Ovary (tissue), 9 donors: ENCODE results near the gene ASL. TPM values are rescaled to one million over a fixed set of nuclear protein-coding genes. Genes with fewer than 3 reads are reported as not detected.
"Not testable (repeated sequence)": the region's sequence is repeated elsewhere in the genome, so short reads cannot be mapped to it uniquely, and the experiment has no call there.

Source experiments
- DNase-seq, 5 donors: peaks; one replicate each; pipeline ENCODE4 v3.0.0-alpha.2; 2019 to 2020
- H3K27ac ChIP-seq, 2 donors: fragments of 200-600 bp; one replicate each; pipeline versions ENCODE4 v1.5.1 to v1.8.0; 2019 to 2022
- H3K27me3 ChIP-seq: fragments of 200-600 bp; one replicate; pipeline ENCODE4 v1.8.0; 2022
- H3K36me3 ChIP-seq: fragments of 200-600 bp; sonication (generic); one replicate; pipeline ENCODE4 v1.5.1; 2019
- H3K4me1 ChIP-seq: one replicate; pipeline ENCODE4 v1.8.1; 2013; ENCODE audit warnings: mild to moderate bottlenecking, moderate library complexity; ENCODE audit not compliant: insufficient read depth
- H3K4me3 ChIP-seq: fragments of 200-600 bp; sonication (generic); one replicate; pipeline ENCODE4 v1.5.1; 2017
- H3K9me3 ChIP-seq, 2 donors: fragments of 200-600 bp in 1 of 2; sonication (generic) in 1 of 2; one replicate each; pipeline versions ENCODE4 v1.5.1 to v1.8.1; 2013 to 2019; ENCODE audit warnings: mild to moderate bottlenecking in 1 of 2, moderate library complexity in 1 of 2
- CTCF ChIP-seq, 3 donors: fragments of 450-650 bp in 2 of 3; fragments of 200-600 bp in 1 of 3; IDR thresholded peaks; one replicate each; pipeline versions ENCODE4 v1.5.1 to v1.8.0; 2016 to 2022; ENCODE audit warnings: antibody characterized with exemption in 3 of 3, mild to moderate bottlenecking in 1 of 3
- EP300 ChIP-seq: sonication (generic); formaldehyde crosslinking; IDR thresholded peaks from one replicate; pipeline ENCODE4 v1.6.1; 2017; ENCODE audit warnings: antibody characterized with exemption
- POLR2A ChIP-seq: fragments of 450-650 bp; IDR thresholded peaks from one replicate; pipeline ENCODE4 v1.6.1; 2017; ENCODE audit warnings: antibody characterized with exemption, mild to moderate bottlenecking, moderate library complexity
- WGBS, 3 donors: extraction: QIAGEN DNeasy Blood & Tissue Kit in 1 of 3; methylation state at CpG; one replicate each; pipeline versions ENCODE4 v1.1.5 to v1.1.7; 2013 to 2017; 5-methylcytosine and 5-hydroxymethylcytosine counted together
- intact Hi-C, 4 donors: fragments of 100-400 bp; cut with DNase I; formaldehyde crosslinking; loops; one replicate each; pipeline versions ENCODE4 v1.11.0 to v1.15.1; 2022 to 2023
- polyA plus RNA-seq, 2 donors: library from polyadenylated mRNA; stranded (reverse); fragments of 200-250 nt in 1 of 2; fragments of 350-450 nt in 1 of 2; fragmentation: Illumina TruSeq in 1 of 2; extraction: RNeasy Lipid Tissue Mini Kit (QIAGEN cat#74804) in 1 of 2; gene quantifications; one replicate each; pipeline ENCODE4 v1.2.3, GENCODE V29; 2013 to 2014
- total RNA-seq, 7 donors: library from RNA; depleted of rRNA in 2 of 7; stranded (reverse); fragments of >200 nt in 2 of 7; fragmentation: NEBNext Ultra II Directional in 3 of 7; extraction: Animal tissue kit (Norgen Biotek cat#: 25700) in 3 of 7; gene quantifications; one replicate each; pipeline versions ENCODE4 v1.1.0 to v1.2.4, GENCODE V29; 2016 to 2023
- donor health status: DM: no; HTN: no; CAD: no; lungs with moderate emphysema.
- donor health status: DM: no; HTN: no; CAD: no.
- donor health status: Bipolar disorder and iron deficiency.
- donor health status: DM: yes; HTN: yes; CAD: no.
- donor health status: DM: no; HTN: no; CAD: no.
- donor health status: DM: yes; HTN: yes; CAD: no.

The ASL gene
- total and polyA plus RNA-seq, 9 donors, result 2.8 to 28.8 (median 18.6) TPM

- Histone ChIP-seq H3K4me1 (no peaks in the 10 kb centered on the region), H3K4me3 (no peak overlapping the region), H3K27me3 (no peaks in the 10 kb centered on the region), H3K27ac (no peak overlapping the region), H3K9me3 (no peaks in the 10 kb centered on the region), H3K36me3 (no peaks in the 10 kb centered on the region)
- TF ChIP-seq CTCF (IDR thresholded peaks at IDR 0.05) (no peak), EP300 (no peak), POLR2A (no peak)
- no peak for DNase-seq
- WGBS, 3 donors, result 76 to 86% (median 83%) methylated on average over 4 of the region's 4 CpGs
- intact Hi-C loops, result no loop called here
These were observed 19.4 kb downstream of the ASL start for GRCh38 chr7:66095010-66095409.

GRCh38 chr7:66099232-66099550 lies 23.6 kb downstream of the ASL start:
- Histone ChIP-seq H3K27ac (peak overlapping the region in 1 of 2 donors; percentile 93), H3K4me3 (no peak overlapping the region)
- 44% methylated on average over 1 of the region's 2 CpGs; no CpG with 5 or more reads in 2 of the 3 donors for WGBS, 3 donors

GRCh38 chr7:66099551-66100407 lies 24.2 kb downstream of the ASL start:
- WGBS, 3 donors, result 1% methylated on average over 15 of the region's 15 CpGs
- peak overlapping the region; percentile 78 to 93 for H3K27ac ChIP-seq
- TF ChIP-seq CTCF (IDR thresholded peaks at IDR 0.05), result no peak
- peak; percentile 48 for TF ChIP-seq POLR2A
- no peak for TF ChIP-seq EP300
- H3K36me3 ChIP-seq, result no peaks in the 10 kb centered on the region
- H3K9me3 ChIP-seq, result no peaks in the 10 kb centered on the region
- intact Hi-C loops, result no loop called here
- no peaks in the 10 kb centered on the region for H3K4me1 ChIP-seq
- H3K27me3 ChIP-seq, result no peaks in the 10 kb centered on the region
- H3K4me3 ChIP-seq, result peak overlapping the region; percentile 35
- DNase-seq, result peak; percentile 69 to 84 (median 77)

More at GRCh38 chr7:66099232-66099550, 23.6 kb downstream of the ASL start:
- no peak for DNase-seq
- Histone ChIP-seq H3K36me3 (no peaks in the 10 kb centered on the region), H3K27me3 (no peaks in the 10 kb centered on the region), H3K9me3 (no peaks in the 10 kb centered on the region), H3K4me1 (no peaks in the 10 kb centered on the region)
- TF ChIP-seq EP300 (no peak), POLR2A (no peak), CTCF (IDR thresholded peaks at IDR 0.05) (no peak)
- intact Hi-C loops, result no loop called here

GRCh38 chr7:66100408-66101050 lies 24.9 kb downstream of the ASL start:
- no peak for DNase-seq
- WGBS, 3 donors, result 38 to 51% (median 47%) methylated on average over 12 of the region's 12 CpGs
- intact Hi-C loops, result no loop called here
- TF ChIP-seq CTCF (IDR thresholded peaks at IDR 0.05) (no peak), EP300 (no peak), POLR2A (no peak)
- peak overlapping the region; percentile 78 to 93 for H3K27ac ChIP-seq
- no peaks in the 10 kb centered on the region for H3K9me3 ChIP-seq
- H3K36me3 ChIP-seq, result no peaks in the 10 kb centered on the region
- peak overlapping the region; percentile 35 for H3K4me3 ChIP-seq
- H3K27me3 ChIP-seq, result no peaks in the 10 kb centered on the region
- H3K4me1 ChIP-seq, result no peaks in the 10 kb centered on the region

- DNase-seq, H3K4me1 ChIP-seq, H3K9me3 ChIP-seq, intact Hi-C loops, H3K36me3 ChIP-seq, H3K4me3 ChIP-seq, H3K27ac ChIP-seq, H3K27me3 ChIP-seq: not testable (repeated sequence)
- WGBS, 3 donors, result 96 to 98% (median 96%) methylated on average over 6 of the region's 6 CpGs
These were observed 26.5 kb downstream of the ASL start for GRCh38 chr7:66102168-66102567.

GRCh38 chr7:66103994-66104393 lies 28.4 kb downstream of the ASL start:
- 93 to 97% (median 95%) methylated on average over 3 of the region's 3 CpGs for WGBS, 3 donors
- H3K27me3 ChIP-seq, DNase-seq, intact Hi-C loops, H3K4me1 ChIP-seq, H3K36me3 ChIP-seq, H3K4me3 ChIP-seq, H3K27ac ChIP-seq, H3K9me3 ChIP-seq: not testable (repeated sequence)
